K562 (cell line): ENCODE data around the gene BNIP5. TPM values are rescaled to one million over a fixed set of nuclear protein-coding genes. Genes with fewer than 3 reads are reported as not detected.

Experiments
- ATF4 ChIP-seq: fragments of 450-650 bp; formaldehyde crosslinking; IDR thresholded peaks from 2 replicates; pipeline ENCODE4 v1.4.0; 2022; ENCODE audit warnings: mild to moderate bottlenecking, moderate library complexity
- E2F4 ChIP-seq: sonication (generic); formaldehyde crosslinking; IDR thresholded peaks from 2 replicates; pipeline ENCODE4 v1.8.0; 2022; ENCODE audit warnings: mild to moderate bottlenecking, low read depth, missing genetic modification reagents
- ELF4 ChIP-seq: fragments of 450-650 bp; formaldehyde crosslinking; IDR thresholded peaks from 2 replicates; pipeline ENCODE4 v1.4.0; 2022; ENCODE audit warnings: missing genetic modification characterization
- HMGXB4 ChIP-seq: sonication (generic); formaldehyde crosslinking; IDR thresholded peaks from 2 replicates; pipeline ENCODE4 v1.8.1; 2023; ENCODE audit warnings: mild to moderate bottlenecking, missing genetic modification reagents
- MBD2 ChIP-seq: sonication (generic); IDR thresholded peaks from 2 replicates; pipeline ENCODE4 v1.6.1; 2016; ENCODE audit warnings: low read depth, borderline replicate concordance
- NR0B1 ChIP-seq: fragments of 450-650 bp; IDR thresholded peaks from one replicate; pipeline ENCODE4 v1.6.1; 2018; ENCODE audit warnings: mild to moderate bottlenecking, moderate library complexity; ENCODE audit not compliant: partially characterized antibody
- POLR2G ChIP-seq: fragments of 200-400 bp; formaldehyde crosslinking; IDR thresholded peaks from 2 replicates; pipeline ENCODE4 v1.6.1; 2017; ENCODE audit warnings: low read depth, mild to moderate bottlenecking, antibody characterized with exemption, low read length, moderate library complexity
- RHOXF2B ChIP-seq: fragments of 250-450 bp; sonication (Bioruptor Pico); conservative IDR thresholded peaks from 2 replicates; pipeline ENCODE4 v1.5.1; 2021
- TARDBP ChIP-seq: fragments of 450-650 bp; IDR thresholded peaks from 2 replicates; pipeline ENCODE4 v1.6.1; 2016
- U2AF2 ChIP-seq: fragments of 200-400 bp; formaldehyde crosslinking; optimal IDR thresholded peaks from 2 replicates; pipeline ENCODE3; 2017; ENCODE audit warnings: low read depth, mild to moderate bottlenecking, low read length
- ZBTB33 ChIP-seq: sonication (generic); formaldehyde crosslinking; IDR thresholded peaks from 2 replicates; pipeline ENCODE4 v1.8.1; 2023; ENCODE audit warnings: mild to moderate bottlenecking, missing genetic modification reagents
- ZHX1 ChIP-seq: fragments of 150-350 bp; conservative IDR thresholded peaks from 2 replicates; pipeline ENCODE4 v1.6.1; 2014; ENCODE audit warnings: low read length
- ZNF274 ChIP-seq: IDR thresholded peaks from 2 replicates; pipeline ENCODE4 v1.6.1; 2011; ENCODE audit warnings: low read depth, mild to moderate bottlenecking, low read length, moderate library complexity, borderline replicate concordance
- ZNF280B ChIP-seq: fragments of 250-450 bp; sonication (Bioruptor Pico); IDR thresholded peaks from 2 replicates; pipeline ENCODE4 v1.5.1; 2021; ENCODE audit warnings: mild to moderate bottlenecking
- polyA plus RNA-seq, 8 experiments: library from polyadenylated mRNA; depleted of rRNA in 4 of 8; stranded (reverse) in 5 of 8; unstranded in 3 of 8; fragments of >200 nt; fragmentation: Nextera tagmentation in 2 of 8; fragmentation: Illumina TruSeq in 1 of 8; extraction: Ambion mirVana in 2 of 8; extraction: Trizol in 1 of 8; gene quantifications; 2 replicates each; pipeline versions ENCODE4 v1.2.1 to v1.2.3, GENCODE V29; 2011 to 2014; ENCODE audit warnings: inconsistent platforms in 1 of 8, missing spikeins in 1 of 8
- total RNA-seq, 7 experiments: library from RNA; depleted of rRNA in 6 of 7; stranded (reverse); fragments of >200 nt in 6 of 7; fragmentation: Illumina TruSeq in 2 of 7; extraction: Trizol in 2 of 7; gene quantifications; 2 replicates each; pipeline versions ENCODE4 v1.2.1 to v1.2.3, GENCODE V29; 2011 to 2021; ENCODE audit warnings: low replicate concordance in 1 of 7

Gene BNIP5
- total and polyA plus RNA-seq, 9 of the 15 experiments (the other 6 are each of a cell fraction or from before 2014, with no cell fraction given), result not detected

GRCh38 chr6:36290668-36291620 is 45.7 kb downstream of the BNIP5 start (continued):
- TF ChIP-seq NR0B1, result no peak
- no peak for TF ChIP-seq E2F4
- no peak for TF ChIP-seq U2AF2
- peak; percentile 97 for TF ChIP-seq ATF4 (CRISPR knock-in tag)
- no peak for TF ChIP-seq ZNF280B (CRISPR knock-in tag)
- TF ChIP-seq ZNF274, result no peak
- no peak for TF ChIP-seq ELF4 (CRISPR knock-in tag)
- no peak for TF ChIP-seq ZBTB33
- TF ChIP-seq POLR2G, result no peak
- no peak for TF ChIP-seq TARDBP
- TF ChIP-seq ZHX1, result no peak
- no peak for TF ChIP-seq HMGXB4 (CRISPR knock-in tag)
- no peak for TF ChIP-seq RHOXF2B (CRISPR knock-in tag)
- no peak for TF ChIP-seq MBD2
